H9 (cell line): Measurements from ENCODE around the gene ZNF792. TPM values are rescaled to one million over a fixed set of nuclear protein-coding genes. Genes with fewer than 3 reads are reported as not detected.

ENCODE experiments used
- DNase-seq: peaks from one replicate; pipeline ENCODE4 v3.0.0-alpha.2; 2017
- H2AFZ ChIP-seq: one replicate; pipeline ENCODE4 v1.6.1; 2013; ENCODE audit warnings: mild to moderate bottlenecking, low read length, control low read depth, moderate library complexity
- H2AK5ac ChIP-seq: 2 replicates; pipeline ENCODE4 v1.6.1; 2013; ENCODE audit warnings: low read length, control low read depth, mixed read lengths; ENCODE audit not compliant: insufficient read length
- H2BK120ac ChIP-seq: one replicate; pipeline ENCODE4 v1.6.1; 2013; ENCODE audit warnings: low read depth, mild to moderate bottlenecking, low read length, control low read depth, inconsistent platforms; ENCODE audit not compliant: poor library complexity, severe bottlenecking
- H2BK12ac ChIP-seq: 2 replicates; pipeline ENCODE4 v1.6.1; 2013; ENCODE audit warnings: low read length, control low read depth, mixed read lengths, low read depth; ENCODE audit not compliant: insufficient read length
- H2BK15ac ChIP-seq: 2 replicates; pipeline ENCODE4 v1.6.1; 2013; ENCODE audit warnings: low read depth, low read length, control low read depth
- H2BK20ac ChIP-seq: one replicate; pipeline ENCODE4 v1.6.1; 2013; ENCODE audit warnings: low read depth, mild to moderate bottlenecking, low read length, control low read depth, inconsistent platforms; ENCODE audit not compliant: poor library complexity, severe bottlenecking
- H2BK5ac ChIP-seq: 2 replicates; pipeline ENCODE4 v1.6.1; 2013; ENCODE audit warnings: low read length, control low read depth, mixed read lengths; ENCODE audit not compliant: insufficient read length
- H3K14ac ChIP-seq: 2 replicates; pipeline ENCODE4 v1.6.1; 2013; ENCODE audit warnings: low read length, control low read depth; ENCODE audit not compliant: insufficient read depth
- H3K18ac ChIP-seq: 2 replicates; pipeline ENCODE4 v1.6.1; 2013; ENCODE audit warnings: low read depth, mild to moderate bottlenecking, mixed read lengths, low read length, control low read depth; ENCODE audit not compliant: insufficient read length
- H3K23ac ChIP-seq: 2 replicates; pipeline ENCODE4 v1.6.1; 2013; ENCODE audit warnings: low read length, control low read depth, mixed read lengths, low read depth; ENCODE audit not compliant: insufficient read length
- H3K23me2 ChIP-seq: 2 replicates; pipeline ENCODE4 v1.6.1; 2013; ENCODE audit warnings: low read depth, mild to moderate bottlenecking, mixed read lengths, low read length, control low read depth; ENCODE audit not compliant: insufficient read length, poor library complexity, severe bottlenecking
- H3K27ac ChIP-seq: 2 replicates; pipeline ENCODE4 v1.5.1; 2013; ENCODE audit warnings: low read length, control low read depth, mixed read lengths, low read depth; ENCODE audit not compliant: insufficient read length
- H3K27me3 ChIP-seq: 2 replicates; pipeline ENCODE4 v1.6.1; 2013; ENCODE audit warnings: low read length, control low read depth, inconsistent platforms; ENCODE audit not compliant: insufficient read depth
- H3K4ac ChIP-seq: 2 replicates; pipeline ENCODE4 v1.6.1; 2013; ENCODE audit warnings: low read depth, mild to moderate bottlenecking, control low read depth, inconsistent platforms, low read length, moderate library complexity
- H3K4me1 ChIP-seq: 2 replicates; pipeline ENCODE4 v1.6.1; 2013; ENCODE audit warnings: low read length, control low read depth, inconsistent platforms; ENCODE audit not compliant: insufficient read depth
- H3K4me2 ChIP-seq: 2 replicates; pipeline ENCODE4 v1.6.1; 2013; ENCODE audit warnings: low read length, control low read depth, mixed read lengths; ENCODE audit not compliant: insufficient read length, insufficient read depth
- H3K56ac ChIP-seq: 2 replicates; pipeline ENCODE4 v1.6.1; 2013; ENCODE audit warnings: low read depth, mild to moderate bottlenecking, mixed read lengths, low read length, control low read depth; ENCODE audit not compliant: insufficient read length
- H3K79me1 ChIP-seq: 2 replicates; pipeline ENCODE4 v1.6.1; 2013; ENCODE audit warnings: low read depth, mild to moderate bottlenecking, moderate library complexity, low read length, control low read depth, inconsistent platforms; ENCODE audit not compliant: insufficient read depth, poor library complexity, severe bottlenecking
- H3K79me2 ChIP-seq: 2 replicates; pipeline ENCODE4 v1.6.1; 2013; ENCODE audit warnings: low read length, control low read depth, inconsistent platforms; ENCODE audit not compliant: insufficient read depth
- H3K9ac ChIP-seq: 2 replicates; pipeline ENCODE4 v1.6.1; 2013; ENCODE audit warnings: low read length, control low read depth, mixed read lengths; ENCODE audit not compliant: insufficient read length; ENCODE audit errors: extremely low read depth
- H3K9me3 ChIP-seq: one replicate; pipeline ENCODE4 v1.6.1; 2013; ENCODE audit warnings: low read depth, low read length, inconsistent platforms; ENCODE audit not compliant: control insufficient read depth
- H3T11ph ChIP-seq: one replicate; pipeline ENCODE4 v1.6.1; 2013; ENCODE audit warnings: mild to moderate bottlenecking, low read length, control low read depth, inconsistent platforms
- H4K20me1 ChIP-seq: one replicate; pipeline ENCODE4 v1.6.1; 2013; ENCODE audit not compliant: control insufficient read depth, insufficient read length, insufficient read depth
- H4K5ac ChIP-seq: 2 replicates; pipeline ENCODE4 v1.6.1; 2013; ENCODE audit warnings: low read depth, mild to moderate bottlenecking, mixed read lengths, low read length, control low read depth; ENCODE audit not compliant: insufficient read length
- H4K8ac ChIP-seq: replicated peaks from 2 replicates; pipeline ENCODE4 v1.6.1; 2013; ENCODE audit warnings: low read length, control low read depth, mixed read lengths, low read depth; ENCODE audit not compliant: insufficient read length
- H4K91ac ChIP-seq: 2 replicates; pipeline ENCODE4 v1.6.1; 2013; ENCODE audit warnings: low read depth, mild to moderate bottlenecking, moderate library complexity, mixed read lengths, low read length, control low read depth; ENCODE audit not compliant: insufficient read length
- H3K27ac Mint-ChIP-seq, 3 experiments: 2 replicates in 2 of 3; 3 replicates in 1 of 3; pipeline ENCODE4 v1.8.0; 2020 to 2021; ENCODE audit warnings: mixed read lengths in 3 of 3, mild to moderate bottlenecking in 1 of 3, moderate library complexity in 1 of 3
- H3K27me3 Mint-ChIP-seq: 2 replicates; pipeline ENCODE4 v1.8.0; 2021; ENCODE audit warnings: low read depth, mild to moderate bottlenecking, moderate library complexity, mixed read lengths
- H3K36me3 Mint-ChIP-seq, 3 experiments: 2 replicates in 2 of 3; 3 replicates in 1 of 3; pipeline ENCODE4 v1.8.0; 2020 to 2021; ENCODE audit warnings: low read depth in 3 of 3, mixed read lengths in 3 of 3; ENCODE audit not compliant: insufficient read depth in 1 of 3
- H3K4me1 Mint-ChIP-seq, 2 experiments: 2 replicates each; pipeline ENCODE4 v1.8.0; 2020; ENCODE audit warnings: mixed read lengths in 2 of 2
- H3K4me3 Mint-ChIP-seq, 2 experiments: 2 replicates in 1 of 2; 3 replicates in 1 of 2; pipeline ENCODE4 v1.8.0; 2020 to 2021; ENCODE audit warnings: mild to moderate bottlenecking in 2 of 2, mixed read lengths in 2 of 2, moderate library complexity in 1 of 2
- H3K9me3 Mint-ChIP-seq, 2 experiments: 2 replicates in 1 of 2; 3 replicates in 1 of 2; pipeline ENCODE4 v1.8.0; 2020; ENCODE audit warnings: mild to moderate bottlenecking in 2 of 2, mixed read lengths in 2 of 2, moderate library complexity in 1 of 2
- WGBS: extraction: QIAGEN DNeasy Blood & Tissue Kit; methylation state at CpG from one replicate; pipeline ENCODE4 v1.1.7; 2013; ENCODE audit warnings: missing lambda C conversion rate, low lambda C conversion rate, mixed read lengths; ENCODE audit not compliant: insufficient read length; ENCODE audit errors: extremely low coverage; 5-methylcytosine and 5-hydroxymethylcytosine counted together
- total RNA-seq: library from RNA; stranded (reverse); gene quantifications from 2 replicates; pipeline ENCODE4 v1.2.1, GENCODE V29; 2021
- TF ChIP-seq, protein P1 (sequence below): fragments of 200-600 bp; sonication (generic); conservative IDR thresholded peaks from 3 replicates; pipeline ENCODE4 v1.8.0; 2021; ENCODE audit warnings: antibody characterized with exemption, mild to moderate bottlenecking

Gene ZNF792
- total RNA-seq, 1 experiment from 2014 or later, result 8.3 TPM

DNA sequence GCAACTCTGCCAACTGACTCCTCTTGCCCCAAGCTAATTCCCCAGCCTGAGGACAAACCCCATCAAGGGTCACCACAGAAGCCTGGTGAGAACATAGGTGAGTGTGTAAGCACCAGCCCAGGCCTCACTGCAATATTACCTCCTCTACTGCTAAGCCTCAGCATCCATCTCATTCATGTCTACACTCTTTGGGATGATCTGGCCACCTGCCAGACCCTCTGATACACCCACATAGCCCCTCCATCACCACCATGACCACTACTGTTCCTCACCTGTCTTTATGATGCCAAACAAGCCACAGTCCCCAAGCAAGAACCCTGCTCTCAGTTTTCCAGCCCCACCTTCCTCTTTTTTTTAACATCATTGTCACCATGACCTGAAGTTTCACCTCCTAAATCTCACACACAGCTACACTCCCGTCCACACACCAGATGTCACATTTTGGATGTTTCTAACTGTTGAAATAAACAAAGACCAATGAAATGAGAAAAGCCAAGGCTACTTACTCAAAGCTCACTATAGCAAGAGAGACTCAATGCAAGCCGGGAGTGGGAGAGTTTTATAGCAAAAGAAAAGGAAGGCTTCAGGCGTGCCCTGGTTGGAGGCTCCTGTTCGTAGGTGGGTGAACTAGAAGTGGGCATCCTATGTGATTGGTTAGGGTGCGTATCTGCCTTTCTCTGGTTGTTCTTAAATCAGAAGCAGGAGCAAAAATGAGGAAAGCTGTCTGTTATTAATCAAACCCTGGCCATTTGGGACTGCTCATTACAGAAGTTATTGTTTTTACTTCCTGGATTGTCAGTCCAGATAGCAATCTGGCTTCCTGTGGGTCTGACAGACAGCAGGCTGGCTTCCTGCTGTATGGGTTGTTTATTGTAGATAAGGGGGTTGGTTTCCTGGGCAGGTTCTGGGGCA is 2.0 kb downstream of the ZNF792 start:
- H3K27me3 Mint-ChIP-seq, result peaks cover 30% of the 10 kb centered on the region
- Histone ChIP-seq H3K23me2 (peaks cover 6% of the 10 kb centered on the region), H3K14ac (no peak overlapping the region), H4K8ac (no peak overlapping the region), H4K20me1 (no peaks in the 10 kb centered on the region), H3K79me2 (peaks cover 2% of the 10 kb centered on the region; the same call in 1 of the 2 replicates), H3K9me3 (peaks cover 30% of the 10 kb centered on the region), H2AFZ (no peak overlapping the region), H3K56ac (no peak overlapping the region), H3K79me1 (no peaks in the 10 kb centered on the region), H4K5ac (no peak overlapping the region), H3K9ac (no peak overlapping the region), H3T11ph (no peak overlapping the region), H3K27me3 (no peaks in the 10 kb centered on the region), H3K23ac (no peak overlapping the region), H3K18ac (no peak overlapping the region), H2AK5ac (no peak overlapping the region), H2BK20ac (no peak overlapping the region), H2BK12ac (no peak overlapping the region), H3K27ac (no peak overlapping the region), H3K4ac (no peak overlapping the region), H2BK15ac (no peak overlapping the region), H3K4me2 (no peak overlapping the region), H2BK120ac (no peak overlapping the region), H4K91ac (no peak overlapping the region), H2BK5ac (no peak overlapping the region), H3K4me1 (peaks cover 6% of the 10 kb centered on the region; the same call in 1 of the 2 replicates)
- TF ChIP-seq, protein P1, sequence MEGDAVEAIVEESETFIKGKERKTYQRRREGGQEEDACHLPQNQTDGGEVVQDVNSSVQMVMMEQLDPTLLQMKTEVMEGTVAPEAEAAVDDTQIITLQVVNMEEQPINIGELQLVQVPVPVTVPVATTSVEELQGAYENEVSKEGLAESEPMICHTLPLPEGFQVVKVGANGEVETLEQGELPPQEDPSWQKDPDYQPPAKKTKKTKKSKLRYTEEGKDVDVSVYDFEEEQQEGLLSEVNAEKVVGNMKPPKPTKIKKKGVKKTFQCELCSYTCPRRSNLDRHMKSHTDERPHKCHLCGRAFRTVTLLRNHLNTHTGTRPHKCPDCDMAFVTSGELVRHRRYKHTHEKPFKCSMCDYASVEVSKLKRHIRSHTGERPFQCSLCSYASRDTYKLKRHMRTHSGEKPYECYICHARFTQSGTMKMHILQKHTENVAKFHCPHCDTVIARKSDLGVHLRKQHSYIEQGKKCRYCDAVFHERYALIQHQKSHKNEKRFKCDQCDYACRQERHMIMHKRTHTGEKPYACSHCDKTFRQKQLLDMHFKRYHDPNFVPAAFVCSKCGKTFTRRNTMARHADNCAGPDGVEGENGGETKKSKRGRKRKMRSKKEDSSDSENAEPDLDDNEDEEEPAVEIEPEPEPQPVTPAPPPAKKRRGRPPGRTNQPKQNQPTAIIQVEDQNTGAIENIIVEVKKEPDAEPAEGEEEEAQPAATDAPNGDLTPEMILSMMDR, result no peak
- peaks cover 53 to 57% (median 54%) of the 10 kb centered on the region in 3 experiments for H3K36me3 Mint-ChIP-seq
- DNase-seq, result no peak
- H3K4me1 Mint-ChIP-seq, result peaks cover 17 to 25% of the 10 kb centered on the region in 2 experiments
- H3K9me3 Mint-ChIP-seq, result peaks cover 49 to 63% of the 10 kb centered on the region in 2 experiments
- peak overlapping the region in 1 of 2 experiments; percentile 82; a peak in 2 of 5 replicates for H3K4me3 Mint-ChIP-seq
- WGBS, result no CpG with 5 or more reads among the region's 5 CpGs
- no peak overlapping the region for H3K27ac Mint-ChIP-seq
